GM18519 (cell line): ENCODE data around the gene SECTM1.
"Not testable (repeated sequence)": the region's sequence is repeated elsewhere in the genome, so short reads cannot be mapped to it uniquely, and the experiment has no call there.

Source experiments
- ATAC-seq: cut with Tn5 transposase; IDR thresholded peaks from one replicate; pipeline ENCODE4 v1.9.1; 2021; ENCODE audit warnings: mild to moderate bottlenecking, moderate library complexity; ENCODE audit not compliant: unreplicated experiment, low FRiP score

SECTM1 gene

GRCh38 chr17:82333279-82334171, at the start of gene SECTM1:
Gene SECTM1 (minus strand): TSS chr17:82333766. CDS start chr17:82327240, 6,526 bp downstream.
- ATAC-seq, result no peak

GRCh38 chr17:82382933-82383255, 49.3 kb upstream of the SECTM1 start:
- no peak for ATAC-seq

- ATAC-seq, result not testable (repeated sequence)
Measured at GRCh38 chr17:82382220-82382932, 48.8 kb upstream of the SECTM1 start.

GRCh38 chr17:82381703-82382009, 48.1 kb upstream of the SECTM1 start:
- not testable (repeated sequence) for ATAC-seq

- no peak for ATAC-seq
Measured at GRCh38 chr17:82380860-82381702, 47.5 kb upstream of the SECTM1 start.

DNA sequence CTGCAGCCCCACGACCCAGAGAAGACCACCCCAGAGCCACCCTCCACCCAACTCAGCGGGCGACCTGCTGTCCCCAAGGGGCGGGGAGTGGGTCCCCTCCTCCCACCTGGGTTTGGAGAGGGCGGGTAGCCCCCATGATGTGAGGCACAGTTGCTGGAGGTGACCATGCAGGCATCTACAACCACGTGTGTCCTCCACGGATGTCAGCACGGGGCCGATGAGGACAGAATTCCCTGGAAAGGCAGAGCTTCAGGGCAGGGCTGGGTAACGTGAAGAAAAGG, 45.1 kb upstream of the SECTM1 start:
- ATAC-seq, result no peak

- no peak for ATAC-seq
Measured at GRCh38 chr17:82377924-82378740, 44.6 kb upstream of the SECTM1 start.

- not testable (repeated sequence) for ATAC-seq
Measured at GRCh38 chr17:82377294-82377693, 43.7 kb upstream of the SECTM1 start.

GRCh38 chr17:82376042-82376730, 42.6 kb upstream of the SECTM1 start:
- no peak for ATAC-seq

DNA sequence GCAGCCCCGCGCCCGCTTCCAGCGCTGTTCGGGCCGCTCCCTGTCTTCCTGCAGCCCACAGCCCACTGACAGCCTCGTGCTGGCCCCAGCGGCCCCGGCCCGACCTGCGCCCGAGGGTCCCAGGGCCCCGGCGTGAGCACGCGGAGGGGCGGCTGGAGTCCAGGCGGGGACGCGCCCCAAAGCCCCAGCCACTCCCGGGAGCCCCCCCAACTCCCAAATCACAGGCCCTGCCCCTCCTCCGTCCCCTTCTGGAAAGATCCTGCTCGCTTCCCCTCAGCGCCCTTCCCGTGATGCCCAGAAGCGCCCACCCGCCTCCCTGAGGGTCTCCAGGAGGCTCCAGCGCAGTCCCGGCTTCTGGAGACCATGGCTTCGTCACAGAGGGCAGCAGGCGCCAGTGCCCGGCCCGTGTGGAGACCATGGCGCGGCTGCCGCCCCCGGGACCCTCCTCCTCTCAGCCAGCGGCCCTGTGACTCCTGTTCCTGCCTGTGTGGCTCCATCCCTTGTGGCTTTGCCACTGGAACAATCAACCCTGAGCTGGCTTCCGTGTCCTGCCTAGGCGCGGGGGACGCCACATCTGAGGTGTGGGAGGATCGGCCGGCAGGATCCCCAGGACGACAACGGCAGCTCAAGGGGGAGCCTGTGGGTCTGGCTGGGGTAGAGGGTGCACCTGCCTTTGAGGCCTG, 41.9 kb upstream of the SECTM1 start:
- ATAC-seq, result no peak

DNA sequence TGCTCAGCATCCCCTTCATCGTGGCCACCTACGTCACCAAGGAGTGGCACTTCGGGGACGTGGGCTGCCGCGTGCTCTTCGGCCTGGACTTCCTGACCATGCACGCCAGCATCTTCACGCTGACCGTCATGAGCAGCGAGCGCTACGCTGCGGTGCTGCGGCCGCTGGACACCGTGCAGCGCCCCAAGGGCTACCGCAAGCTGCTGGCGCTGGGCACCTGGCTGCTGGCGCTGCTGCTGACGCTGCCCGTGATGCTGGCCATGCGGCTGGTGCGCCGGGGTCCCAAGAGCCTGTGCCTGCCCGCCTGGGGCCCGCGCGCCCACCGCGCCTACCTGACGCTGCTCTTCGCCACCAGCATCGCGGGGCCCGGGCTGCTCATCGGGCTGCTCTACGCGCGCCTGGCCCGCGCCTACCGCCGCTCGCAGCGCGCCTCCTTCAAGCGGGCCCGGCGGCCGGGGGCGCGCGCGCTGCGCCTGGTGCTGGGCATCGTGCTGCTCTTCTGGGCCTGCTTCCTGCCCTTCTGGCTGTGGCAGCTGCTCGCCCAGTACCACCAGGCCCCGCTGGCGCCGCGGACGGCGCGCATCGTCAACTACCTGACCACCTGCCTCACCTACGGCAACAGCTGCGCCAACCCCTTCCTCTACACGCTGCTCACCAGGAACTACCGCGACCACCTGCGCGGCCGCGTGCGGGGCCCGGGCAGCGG, 41.2 kb upstream of the SECTM1 start:
- no peak for ATAC-seq

- ATAC-seq, result no peak
Measured at GRCh38 chr17:82373731-82374625, 40.4 kb upstream of the SECTM1 start.

GRCh38 chr17:82373072-82373452, 39.5 kb upstream of the SECTM1 start:
- not testable (repeated sequence) for ATAC-seq

DNA sequence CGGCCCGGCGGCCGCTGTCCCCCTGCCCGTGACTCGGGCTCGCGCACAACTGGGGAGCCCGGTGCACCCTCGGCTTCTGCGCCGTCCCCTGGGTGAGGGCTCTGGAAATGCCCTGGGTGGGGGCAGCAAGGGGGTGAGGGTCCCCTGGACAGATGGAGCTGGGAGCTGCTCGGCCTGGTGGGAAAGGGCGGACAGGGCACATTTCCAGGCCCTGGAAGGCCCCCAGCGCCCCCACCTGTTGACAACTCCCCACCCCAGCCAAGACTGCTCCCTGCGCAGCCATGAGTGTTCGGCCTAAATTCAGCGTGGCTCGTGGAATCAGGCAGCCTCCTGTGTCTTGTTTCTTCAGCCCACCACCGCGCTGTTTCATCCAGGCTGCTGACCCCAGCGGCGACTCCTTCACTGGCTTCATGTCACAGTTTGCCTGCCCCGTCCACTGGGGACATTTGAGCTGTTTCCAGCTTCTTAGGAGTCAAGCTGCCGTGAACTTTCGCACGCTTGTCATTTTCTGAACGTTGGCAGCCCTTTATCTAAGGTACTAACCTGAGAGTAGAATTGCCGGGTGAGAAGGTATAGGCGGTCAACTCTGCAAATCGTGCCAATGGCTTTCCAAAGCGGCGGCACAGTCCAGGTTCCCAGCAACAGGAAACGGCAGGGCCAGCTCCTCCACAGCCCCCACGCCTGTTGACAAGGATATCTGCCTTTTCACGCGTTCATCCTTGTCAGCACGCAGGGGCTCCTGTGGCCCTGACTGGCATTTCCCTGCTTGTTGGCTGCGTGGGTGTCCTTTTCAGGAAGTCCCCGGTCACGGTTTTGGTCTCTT, 38.9 kb upstream of the SECTM1 start:
- no peak for ATAC-seq

DNA sequence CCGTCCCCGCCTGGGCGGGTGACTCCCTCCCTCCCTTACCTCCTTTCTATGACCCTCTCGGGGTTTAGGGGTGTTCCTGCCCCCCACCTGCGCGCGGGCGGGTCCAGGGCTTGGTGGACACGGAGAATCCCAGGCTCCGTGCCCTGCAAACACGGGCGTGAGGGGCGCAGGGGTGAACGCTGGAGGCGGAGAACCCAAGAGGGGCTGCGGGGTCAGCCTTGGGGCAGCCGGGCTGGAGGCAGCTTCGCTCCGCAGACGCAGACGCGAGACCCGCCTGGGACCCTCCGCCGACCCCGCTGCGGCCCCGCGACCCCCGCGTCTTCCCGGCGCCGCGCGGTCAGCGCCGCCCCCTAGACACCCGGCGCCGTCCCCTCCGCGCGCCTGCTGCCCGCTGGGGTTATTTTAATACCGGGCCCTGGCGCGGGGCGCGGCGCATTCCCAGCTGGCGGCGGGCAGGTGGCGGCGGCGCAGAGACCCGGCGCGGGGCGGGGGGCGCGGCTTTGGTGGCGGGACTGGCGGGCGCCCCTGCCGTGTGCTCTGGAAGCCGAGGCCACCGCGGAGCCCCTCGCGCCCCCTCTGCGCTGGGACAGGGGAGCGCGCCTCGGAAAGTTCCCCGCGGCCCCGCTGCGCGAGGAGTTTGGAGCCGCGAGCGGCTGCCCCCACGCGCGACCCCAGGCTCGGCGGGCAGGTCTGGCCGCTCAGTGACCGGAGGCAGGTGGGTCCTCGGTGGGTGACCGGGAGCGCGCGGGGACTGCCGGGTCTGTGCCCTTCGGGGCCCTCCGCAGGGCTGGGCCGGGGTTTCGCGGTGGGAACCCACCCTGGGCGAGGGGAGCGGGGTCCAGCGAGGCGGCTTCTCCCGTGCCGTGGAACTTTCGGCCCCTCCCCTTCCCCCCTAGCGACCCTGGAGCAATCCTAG, 38.0 kb upstream of the SECTM1 start, which contains the start of gene UTS2R:
Gene UTS2R, plus strand, starts transcription at position 433 of the 916 bp plus-strand sequence. CDS start 2,560 bp downstream, outside the sequence.
- ATAC-seq, result no peak
